HEK293T (cell line): ENCODE results near the gene DDX56.

ENCODE experiments used
- CTBP1 ChIP-seq: fragments of 450-650 bp; IDR thresholded peaks from 2 replicates; pipeline ENCODE4 v1.6.1; 2016; ENCODE audit warnings: borderline replicate concordance
- FOXA1 ChIP-seq: fragments of 450-650 bp; IDR thresholded peaks from 2 replicates; pipeline ENCODE4 v1.6.1; 2016; ENCODE audit warnings: mild to moderate bottlenecking
- FOXK2 ChIP-seq: fragments of 450-650 bp; IDR thresholded peaks from 2 replicates; pipeline ENCODE4 v1.6.1; 2016; ENCODE audit warnings: mild to moderate bottlenecking

DNA sequence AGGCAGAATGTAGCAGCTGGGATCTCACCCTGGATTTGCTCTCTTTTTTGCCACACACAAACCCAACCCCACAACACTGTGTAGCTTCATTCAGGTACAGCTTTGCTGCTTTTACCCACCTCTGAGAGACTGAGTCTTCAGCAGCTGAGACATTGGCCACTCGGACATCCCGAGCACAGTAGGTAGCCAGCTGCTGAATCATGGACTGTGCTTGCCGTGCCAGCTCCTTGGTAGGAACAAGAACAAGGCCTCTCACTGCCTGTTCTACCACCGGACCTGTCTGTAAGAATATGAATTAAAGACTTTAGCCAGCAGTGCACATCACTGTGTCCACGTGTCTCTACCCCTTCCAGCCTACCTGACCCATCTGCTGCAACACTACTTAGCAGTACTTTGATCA is 937 bp downstream of the DDX56 start:
- TF ChIP-seq FOXK2, result no peak
- no peak for TF ChIP-seq FOXA1
- TF ChIP-seq CTBP1, result no peak
